Measurements from ENCODE around the gene EEFSEC.

EEFSEC gene

DNA sequence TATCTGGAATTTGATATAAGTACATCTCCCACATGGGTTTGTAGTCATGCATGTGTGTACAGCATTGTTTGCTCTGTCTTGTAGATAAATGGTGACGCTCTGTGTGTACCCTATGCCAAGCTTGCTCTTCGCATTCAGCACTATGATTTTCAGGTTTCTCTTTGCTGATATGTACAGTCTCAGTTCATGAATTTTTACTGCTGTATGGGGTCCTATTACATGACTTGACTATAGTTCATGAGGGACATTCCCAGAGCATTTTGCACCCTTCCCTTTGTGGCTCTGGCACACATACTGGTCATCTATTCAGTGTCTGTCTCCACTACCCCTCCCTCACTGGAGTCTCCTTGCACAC is 132.7 kb downstream of the EEFSEC start:
- DNase-seq (ENCODE audit: low read depth): no peak
- TF ChIP-seq MYC (IDR thresholded peaks at IDR 0.05; ENCODE audit: low read depth, low read length) (no peak), MAX (IDR thresholded peaks at IDR 0.05; ENCODE audit: low read depth, low read length) (no peak), POLR2A (IDR thresholded peaks at IDR 0.05; ENCODE audit: extremely low read depth, insufficient read length) (no peak)
- TF ChIP-seq, protein P1, sequence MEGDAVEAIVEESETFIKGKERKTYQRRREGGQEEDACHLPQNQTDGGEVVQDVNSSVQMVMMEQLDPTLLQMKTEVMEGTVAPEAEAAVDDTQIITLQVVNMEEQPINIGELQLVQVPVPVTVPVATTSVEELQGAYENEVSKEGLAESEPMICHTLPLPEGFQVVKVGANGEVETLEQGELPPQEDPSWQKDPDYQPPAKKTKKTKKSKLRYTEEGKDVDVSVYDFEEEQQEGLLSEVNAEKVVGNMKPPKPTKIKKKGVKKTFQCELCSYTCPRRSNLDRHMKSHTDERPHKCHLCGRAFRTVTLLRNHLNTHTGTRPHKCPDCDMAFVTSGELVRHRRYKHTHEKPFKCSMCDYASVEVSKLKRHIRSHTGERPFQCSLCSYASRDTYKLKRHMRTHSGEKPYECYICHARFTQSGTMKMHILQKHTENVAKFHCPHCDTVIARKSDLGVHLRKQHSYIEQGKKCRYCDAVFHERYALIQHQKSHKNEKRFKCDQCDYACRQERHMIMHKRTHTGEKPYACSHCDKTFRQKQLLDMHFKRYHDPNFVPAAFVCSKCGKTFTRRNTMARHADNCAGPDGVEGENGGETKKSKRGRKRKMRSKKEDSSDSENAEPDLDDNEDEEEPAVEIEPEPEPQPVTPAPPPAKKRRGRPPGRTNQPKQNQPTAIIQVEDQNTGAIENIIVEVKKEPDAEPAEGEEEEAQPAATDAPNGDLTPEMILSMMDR (IDR thresholded peaks at IDR 0.05; ENCODE audit: low read depth, low read length): no peak
- H3K4me3 ChIP-seq (ENCODE audit: low read depth, low read length): no peak overlapping the region

DNA sequence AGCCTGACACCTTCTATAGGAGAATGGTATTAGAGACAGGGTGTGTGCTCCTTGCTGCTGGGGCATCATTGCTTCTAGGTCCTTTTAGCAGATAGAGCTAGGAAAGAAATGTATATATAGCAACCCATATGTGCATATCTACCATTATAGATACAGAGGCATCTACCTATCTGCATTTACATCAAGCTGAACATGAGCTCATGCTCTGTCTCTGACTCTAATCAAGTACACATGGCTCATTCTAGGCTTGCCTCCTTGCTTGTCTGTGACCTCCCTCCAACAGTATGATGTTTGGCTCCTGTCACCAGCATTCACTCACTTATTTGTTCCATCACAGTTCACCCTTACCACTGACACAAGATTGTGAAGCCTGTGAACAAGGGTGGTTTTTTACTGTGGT is 133.4 kb downstream of the EEFSEC start:
- DNase-seq (ENCODE audit: low read depth): no peak
- TF ChIP-seq, protein P1 (IDR thresholded peaks at IDR 0.05; ENCODE audit: low read depth, low read length): no peak
- no peak for TF ChIP-seq MYC (IDR thresholded peaks at IDR 0.05; ENCODE audit: low read depth, low read length)
- no peak for TF ChIP-seq POLR2A (IDR thresholded peaks at IDR 0.05; ENCODE audit: extremely low read depth, insufficient read length)

DNA sequence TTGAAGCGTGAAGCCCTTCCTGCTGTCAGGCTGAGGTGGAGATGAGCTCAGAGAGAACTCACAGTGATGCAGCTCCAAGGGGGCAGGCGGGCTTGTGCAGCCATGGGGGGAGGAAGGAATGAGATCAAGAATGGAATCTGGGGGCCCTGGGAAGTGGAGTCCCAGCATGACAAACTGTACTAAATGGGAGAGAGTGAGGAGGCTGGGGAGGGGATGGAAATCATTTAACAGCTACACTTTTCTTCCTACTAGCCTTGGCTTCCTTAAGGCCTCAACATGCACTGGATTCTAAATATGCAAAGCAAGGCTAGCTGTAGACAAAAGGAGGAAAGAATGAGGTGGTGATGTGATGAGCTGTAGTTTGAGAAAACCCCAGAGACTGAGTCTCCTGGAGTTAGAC is 133.9 kb downstream of the EEFSEC start:
- H3K4me3 ChIP-seq (ENCODE audit: low read depth, low read length): no peak overlapping the region
- DNase-seq (ENCODE audit: low read depth): no peak
- TF ChIP-seq POLR2A (IDR thresholded peaks at IDR 0.05; ENCODE audit: extremely low read depth, insufficient read length): no peak
- TF ChIP-seq, protein P1 (IDR thresholded peaks at IDR 0.05; ENCODE audit: low read depth, low read length): no peak
- no peak for TF ChIP-seq MYC (IDR thresholded peaks at IDR 0.05; ENCODE audit: low read depth, low read length)
- no peak for TF ChIP-seq MAX (IDR thresholded peaks at IDR 0.05; ENCODE audit: low read depth, low read length)

More for the DNA sequence above, 133.4 kb downstream of the EEFSEC start:
- no peak overlapping the region for H3K4me3 ChIP-seq (ENCODE audit: low read depth, low read length)

DNA sequence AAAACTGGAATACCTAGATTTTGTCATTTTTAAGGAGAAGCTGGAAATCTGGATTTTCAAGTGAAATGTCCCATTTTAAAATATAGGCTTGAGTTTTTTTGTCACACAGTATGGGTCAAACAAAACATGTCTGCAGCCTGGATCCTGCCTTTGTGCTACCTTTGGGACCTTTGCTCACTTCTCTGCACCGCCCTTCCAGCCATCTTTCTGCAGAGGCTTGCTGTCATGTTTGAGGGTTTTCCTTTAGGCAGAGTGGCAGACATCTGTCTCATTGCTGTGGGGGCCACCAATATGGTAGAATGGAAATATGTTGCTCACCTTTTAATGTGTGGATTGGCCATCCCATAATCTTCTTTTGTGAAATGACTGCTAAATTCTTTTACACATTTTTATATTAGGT is 136.3 kb downstream of the EEFSEC start:
- TF ChIP-seq MAX (IDR thresholded peaks at IDR 0.05; ENCODE audit: low read depth, low read length) (no peak), MYC (IDR thresholded peaks at IDR 0.05; ENCODE audit: low read depth, low read length) (no peak), POLR2A (IDR thresholded peaks at IDR 0.05; ENCODE audit: extremely low read depth, insufficient read length) (no peak)
- TF ChIP-seq, protein P1 (IDR thresholded peaks at IDR 0.05; ENCODE audit: low read depth, low read length): no peak
- H3K4me3 ChIP-seq (ENCODE audit: low read depth, low read length): no peak overlapping the region
- DNase-seq (ENCODE audit: low read depth): no peak

GRCh38 chr3:128290484-128290883 is 137.2 kb downstream of the EEFSEC start:
- no peak overlapping the region for H3K4me3 ChIP-seq (ENCODE audit: low read depth, low read length)
- TF ChIP-seq MAX (IDR thresholded peaks at IDR 0.05; ENCODE audit: low read depth, low read length) (no peak), MYC (IDR thresholded peaks at IDR 0.05; ENCODE audit: low read depth, low read length) (no peak), POLR2A (IDR thresholded peaks at IDR 0.05; ENCODE audit: extremely low read depth, insufficient read length) (no peak)
- TF ChIP-seq, protein P1 (IDR thresholded peaks at IDR 0.05; ENCODE audit: low read depth, low read length): no peak
- no peak for DNase-seq (ENCODE audit: low read depth)

- no peak overlapping the region for H3K4me3 ChIP-seq (ENCODE audit: low read depth, low read length)
- TF ChIP-seq MAX (IDR thresholded peaks at IDR 0.05; ENCODE audit: low read depth, low read length) (no peak), POLR2A (IDR thresholded peaks at IDR 0.05; ENCODE audit: extremely low read depth, insufficient read length) (no peak), MYC (IDR thresholded peaks at IDR 0.05; ENCODE audit: low read depth, low read length) (no peak)
- TF ChIP-seq, protein P1 (IDR thresholded peaks at IDR 0.05; ENCODE audit: low read depth, low read length): no peak
- no peak for DNase-seq (ENCODE audit: low read depth)
Observed at GRCh38 chr3:128293930-128294329, 140.6 kb downstream of the EEFSEC start.

Data from NB4 (cell line).